Effector memory CD4-positive, alpha-beta T cell (primary cell): ENCODE results near the gene BAHCC1.

Experiments
- DNase-seq, 3 donors: peaks; one replicate each; pipeline ENCODE4 v3.0.0-alpha.2; 2020
- H3K27ac ChIP-seq: 2 replicates; pipeline ENCODE4 v1.7.0; 2013; ENCODE audit warnings: mild to moderate bottlenecking, low read length, moderate library complexity; ENCODE audit not compliant: insufficient read depth, poor library complexity, severe bottlenecking
- H3K27me3 ChIP-seq: replicated peaks from 2 replicates; pipeline ENCODE4 v1.7.0; 2013; ENCODE audit warnings: mild to moderate bottlenecking, low read length; ENCODE audit not compliant: insufficient read depth, control insufficient read depth, poor library complexity, severe bottlenecking
- H3K36me3 ChIP-seq: 2 replicates; pipeline ENCODE4 v1.7.0; 2013; ENCODE audit warnings: mild to moderate bottlenecking, low read length, moderate library complexity; ENCODE audit not compliant: control insufficient read depth, insufficient read depth
- H3K4me1 ChIP-seq: 2 replicates; pipeline ENCODE4 v1.7.0; 2013; ENCODE audit warnings: low read length, mild to moderate bottlenecking; ENCODE audit not compliant: control insufficient read depth, insufficient read depth, poor library complexity, severe bottlenecking
- H3K4me3 ChIP-seq: 2 replicates; pipeline ENCODE4 v1.7.0; 2013; ENCODE audit warnings: low read length, low read depth, mild to moderate bottlenecking; ENCODE audit not compliant: insufficient read depth, poor library complexity, severe bottlenecking
- H3K9me3 ChIP-seq: 2 replicates; pipeline ENCODE4 v1.7.0; 2013; ENCODE audit warnings: mild to moderate bottlenecking, low read length, moderate library complexity; ENCODE audit not compliant: control insufficient read depth

The BAHCC1 gene

GRCh38 chr17:81509207-81509971, 114.1 kb downstream of the BAHCC1 start:
- peaks cover 32% of the 10 kb centered on the region for H3K4me1 ChIP-seq
- peak overlapping the region; percentile 67 for H3K4me3 ChIP-seq
- no peaks in the 10 kb centered on the region for H3K9me3 ChIP-seq
- H3K27me3 ChIP-seq = no peaks in the 10 kb centered on the region
- DNase-seq = peak in 1 of 3 donors; percentile 13
- peak overlapping the region; percentile 77 for H3K27ac ChIP-seq
- peaks cover 28% of the 10 kb centered on the region for H3K36me3 ChIP-seq

- Histone ChIP-seq H3K9me3 (no peaks in the 10 kb centered on the region), H3K4me3 (peak overlapping the region; percentile 67), H3K27ac (peak overlapping the region; percentile 77), H3K27me3 (no peaks in the 10 kb centered on the region), H3K4me1 (peaks cover 35% of the 10 kb centered on the region), H3K36me3 (peaks cover 28% of the 10 kb centered on the region)
- no peak for DNase-seq
These were observed 114.9 kb downstream of the BAHCC1 start for GRCh38 chr17:81509972-81510784.

DNA sequence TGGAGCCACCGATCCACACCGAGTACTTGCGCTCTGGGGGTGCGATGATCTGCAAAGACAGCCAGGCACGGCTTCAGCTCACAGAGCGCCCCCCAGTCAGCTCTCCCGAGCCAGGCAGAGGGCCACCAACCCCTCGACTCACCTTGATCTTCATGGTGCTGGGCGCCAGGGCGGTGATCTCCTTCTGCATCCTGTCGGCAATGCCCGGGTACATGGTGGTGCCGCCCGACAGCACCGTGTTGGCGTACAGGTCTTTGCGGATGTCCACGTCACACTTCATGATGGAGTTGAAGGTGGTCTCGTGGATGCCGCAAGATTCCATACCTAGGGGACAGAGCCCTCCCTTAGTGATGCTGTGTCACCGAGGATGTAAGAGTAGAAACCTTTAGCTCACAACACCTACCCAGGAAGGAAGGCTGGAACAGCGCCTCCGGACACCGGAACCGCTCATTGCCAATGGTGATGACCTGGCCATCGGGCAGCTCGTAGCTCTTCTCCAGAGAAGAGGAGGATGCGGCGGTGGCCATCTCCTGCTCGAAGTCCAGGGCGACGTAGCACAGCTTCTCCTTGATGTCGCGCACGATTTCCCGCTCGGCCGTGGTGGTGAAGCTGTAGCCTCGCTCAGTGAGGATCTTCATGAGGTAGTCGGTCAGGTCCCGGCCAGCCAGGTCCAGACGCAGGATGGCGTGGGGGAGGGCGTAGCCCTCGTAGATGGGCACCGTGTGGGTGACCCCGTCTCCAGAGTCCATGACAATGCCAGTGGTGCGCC, 115.7 kb downstream of the BAHCC1 start:
- Histone ChIP-seq H3K4me3 (peak overlapping the region; percentile 67), H3K27me3 (no peaks in the 10 kb centered on the region), H3K36me3 (peaks cover 28% of the 10 kb centered on the region), H3K27ac (peak overlapping the region; percentile 77), H3K4me1 (peaks cover 43% of the 10 kb centered on the region), H3K9me3 (no peaks in the 10 kb centered on the region)
- peak in 1 of 3 donors; percentile 24 for DNase-seq

- no peaks in the 10 kb centered on the region for H3K27me3 ChIP-seq
- H3K36me3 ChIP-seq = peaks cover 28% of the 10 kb centered on the region
- DNase-seq = no peak
- H3K4me1 ChIP-seq = peaks cover 48% of the 10 kb centered on the region
- no peaks in the 10 kb centered on the region for H3K9me3 ChIP-seq
- peak overlapping the region; percentile 67 for H3K4me3 ChIP-seq
- peak overlapping the region; percentile 77 for H3K27ac ChIP-seq
These were observed 116.2 kb downstream of the BAHCC1 start for GRCh38 chr17:81511554-81511803.

DNA sequence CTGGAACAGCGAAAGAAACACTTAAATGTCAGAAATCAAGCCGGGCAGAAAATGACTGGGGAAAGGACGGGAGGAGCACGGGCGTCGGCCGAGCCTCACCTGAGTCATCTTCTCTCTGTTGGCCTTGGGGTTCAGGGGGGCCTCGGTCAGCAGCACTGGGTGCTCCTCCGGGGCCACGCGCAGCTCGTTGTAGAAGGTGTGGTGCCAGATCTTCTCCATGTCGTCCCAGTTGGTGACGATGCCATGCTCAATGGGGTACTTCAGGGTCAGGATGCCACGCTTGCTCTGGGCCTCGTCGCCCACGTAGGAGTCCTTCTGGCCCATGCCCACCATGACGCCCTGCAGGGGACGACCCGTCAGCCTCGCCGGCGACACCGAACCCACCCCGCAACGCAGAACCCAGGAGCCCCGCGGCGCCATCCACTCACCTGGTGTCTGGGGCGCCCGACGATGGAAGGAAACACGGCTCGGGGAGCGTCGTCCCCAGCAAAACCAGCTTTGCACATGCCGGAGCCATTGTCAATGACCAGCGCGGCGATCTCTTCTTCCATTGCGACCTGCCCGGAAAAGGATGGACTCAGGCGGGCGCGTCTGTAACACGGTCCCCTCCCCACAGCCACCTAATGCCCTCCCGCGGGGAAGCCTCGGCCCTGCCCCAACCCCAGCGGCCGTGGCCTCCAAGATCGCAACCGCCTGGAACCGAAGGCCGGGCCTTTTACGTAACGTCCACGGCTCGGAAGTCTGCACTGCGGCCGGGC, 116.7 kb downstream of the BAHCC1 start:
- H3K27ac ChIP-seq = peak overlapping the region; percentile 77
- peaks cover 49% of the 10 kb centered on the region for H3K4me1 ChIP-seq
- peak overlapping the region; percentile 67 for H3K4me3 ChIP-seq
- no peaks in the 10 kb centered on the region for H3K9me3 ChIP-seq
- peaks cover 28% of the 10 kb centered on the region for H3K36me3 ChIP-seq
- H3K27me3 ChIP-seq = no peaks in the 10 kb centered on the region
- DNase-seq = peak in 1 of 3 donors; percentile 32

GRCh38 chr17:81512562-81513371, 117.5 kb downstream of the BAHCC1 start, which contains the start of gene ACTG1:
Gene ACTG1, minus strand, starts transcription at chr17:81512799. Its CDS starts 445 bp downstream, at chr17:81512354.
- H3K27ac ChIP-seq = peak within 1 kb of the TSS; percentile 77
- H3K4me1 ChIP-seq = peaks cover 51% of the 10 kb centered on the region
- peak; percentile 83 to 87 (median 87) for DNase-seq
- peaks cover 28% of the 10 kb centered on the region for H3K36me3 ChIP-seq
- no peaks in the 10 kb centered on the region for H3K27me3 ChIP-seq
- no peaks in the 10 kb centered on the region for H3K9me3 ChIP-seq
- H3K4me3 ChIP-seq = peak within 1 kb of the TSS; percentile 67

DNA sequence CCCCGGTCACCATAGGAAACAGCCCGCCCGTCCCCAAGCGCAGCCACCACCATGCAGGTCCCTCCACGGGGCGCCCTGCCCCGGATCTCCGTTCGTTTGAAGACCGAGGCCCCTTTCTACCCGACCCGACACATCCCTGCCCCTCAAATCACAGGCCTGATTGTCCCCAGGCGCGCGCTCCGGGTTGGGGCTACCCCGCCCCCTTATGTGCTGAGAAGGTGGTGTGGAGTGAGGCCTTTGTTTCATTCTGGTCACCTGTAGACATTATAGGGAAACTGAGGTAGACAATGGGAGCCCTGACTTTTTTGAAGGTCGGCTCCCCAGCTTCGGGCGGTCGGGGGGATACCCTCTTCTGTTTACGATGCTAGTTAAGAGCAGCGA, 118.1 kb downstream of the BAHCC1 start:
- Histone ChIP-seq H3K27ac (peak overlapping the region; percentile 75), H3K4me1 (peaks cover 55% of the 10 kb centered on the region), H3K36me3 (peaks cover 28% of the 10 kb centered on the region), H3K27me3 (no peaks in the 10 kb centered on the region), H3K4me3 (peak overlapping the region; percentile 67), H3K9me3 (no peaks in the 10 kb centered on the region)
- peak; percentile 34 to 44 (median 38) for DNase-seq

- peaks cover 24% of the 10 kb centered on the region for H3K36me3 ChIP-seq
- H3K27ac ChIP-seq = peak overlapping the region; percentile 75
- H3K4me1 ChIP-seq = peaks cover 54% of the 10 kb centered on the region
- no peaks in the 10 kb centered on the region for H3K27me3 ChIP-seq
- H3K4me3 ChIP-seq = peak overlapping the region; percentile 67
- no peaks in the 10 kb centered on the region for H3K9me3 ChIP-seq
- peak in 1 of 3 donors; percentile 19 for DNase-seq
These were observed 118.7 kb downstream of the BAHCC1 start for GRCh38 chr17:81513753-81514488.
